ENCODE results near the gene SMKR1. TPM values are rescaled to one million over a fixed set of nuclear protein-coding genes. Genes with fewer than 3 reads are reported as not detected.

The SMKR1 gene
- polyA plus RNA-seq, 2 of the 4 experiments (the other 2 are of a cell fraction) = 12.2 to 13.6 TPM

DNA sequence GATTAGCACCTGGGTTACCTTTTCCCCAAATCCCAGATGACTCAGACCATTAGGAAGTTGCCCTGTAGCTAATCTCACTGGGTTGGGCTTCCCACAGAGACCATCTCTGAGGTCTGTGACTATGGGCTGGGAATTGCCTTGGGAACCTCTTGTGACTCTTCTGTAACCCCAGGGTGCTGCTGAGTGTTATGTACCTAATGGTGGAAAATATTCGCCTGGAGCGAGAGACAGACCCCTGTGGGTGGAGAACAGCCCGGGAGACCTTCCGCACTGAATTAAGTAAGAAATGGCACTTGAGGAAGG lies 48.1 kb upstream of the SMKR1 start (continued):
- TF ChIP-seq CBX2 (IDR thresholded peaks at IDR 0.05; ENCODE audit: borderline replicate concordance, low read depth) (no peak), JUNB (IDR thresholded peaks at IDR 0.05) (no peak), FOSB (CRISPR knock-in tag; IDR thresholded peaks at IDR 0.05) (no peak), ZFP36 (IDR thresholded peaks at IDR 0.05; ENCODE audit: borderline replicate concordance, partially characterized antibody) (no peak), TFCP2L1 (CRISPR knock-in tag; IDR thresholded peaks at IDR 0.05) (no peak)

DNA sequence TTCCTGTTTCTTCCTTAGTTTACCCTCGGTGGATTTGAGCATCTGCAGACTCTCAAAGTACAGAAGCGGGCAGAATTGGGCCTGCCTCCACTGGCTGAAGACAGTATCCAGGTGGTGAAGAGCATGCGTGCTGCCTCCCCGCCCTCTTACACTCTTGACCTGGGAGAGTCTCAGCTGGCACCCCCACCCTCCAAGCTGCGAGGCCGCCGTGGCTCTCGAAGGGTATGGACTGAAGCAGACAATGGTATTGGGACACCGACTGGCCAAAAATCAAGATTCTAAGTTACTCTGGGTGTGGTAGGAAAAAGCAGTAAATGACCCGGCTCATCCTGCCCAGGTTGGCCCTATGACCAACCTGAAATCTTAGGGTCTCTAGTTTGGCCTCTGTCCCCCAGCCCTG lies 45.9 kb upstream of the SMKR1 start:
- FAIRE-seq (no peak), ATAC-seq (no peak), DNase-seq (ENCODE audit: low read depth in 1 of 2, low spot score in 1 of 2) (no peak)
- Histone ChIP-seq H3K9me3 (no peaks in the 10 kb centered on the region), H3K27ac (no peak overlapping the region), H3K4me2 (no peak overlapping the region), H3K4me3 (no peak overlapping the region), H3K4me1 (no peaks in the 10 kb centered on the region)
- WGBS (ENCODE audit: missing lambda C conversion rate) = 93% methylated on average over 10 of the region's 10 CpGs
- ChIA-PET CTCF (interaction anchor here (0.9 kb wide), 1 partner anchor 14 kb away, joined by 3 read pairs; no protein-coding TSS in a partner anchor), POLR2A (no interaction called here)
- TF ChIP-seq, protein P1, sequence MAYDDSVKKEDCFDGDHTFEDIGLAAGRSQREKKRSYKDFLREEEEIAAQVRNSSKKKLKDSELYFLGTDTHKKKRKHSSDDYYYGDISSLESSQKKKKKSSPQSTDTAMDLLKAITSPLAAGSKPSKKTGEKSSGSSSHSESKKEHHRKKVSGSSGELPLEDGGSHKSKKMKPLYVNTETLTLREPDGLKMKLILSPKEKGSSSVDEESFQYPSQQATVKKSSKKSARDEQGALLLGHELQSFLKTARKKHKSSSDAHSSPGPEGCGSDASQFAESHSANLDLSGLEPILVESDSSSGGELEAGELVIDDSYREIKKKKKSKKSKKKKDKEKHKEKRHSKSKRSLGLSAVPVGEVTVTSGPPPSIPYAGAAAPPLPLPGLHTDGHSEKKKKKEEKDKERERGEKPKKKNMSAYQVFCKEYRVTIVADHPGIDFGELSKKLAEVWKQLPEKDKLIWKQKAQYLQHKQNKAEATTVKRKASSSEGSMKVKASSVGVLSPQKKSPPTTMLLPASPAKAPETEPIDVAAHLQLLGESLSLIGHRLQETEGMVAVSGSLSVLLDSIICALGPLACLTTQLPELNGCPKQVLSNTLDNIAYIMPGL (CRISPR knock-in tag; IDR thresholded peaks at IDR 0.05; ENCODE audit: borderline replicate concordance) = no peak
- TF ChIP-seq, protein P2, sequence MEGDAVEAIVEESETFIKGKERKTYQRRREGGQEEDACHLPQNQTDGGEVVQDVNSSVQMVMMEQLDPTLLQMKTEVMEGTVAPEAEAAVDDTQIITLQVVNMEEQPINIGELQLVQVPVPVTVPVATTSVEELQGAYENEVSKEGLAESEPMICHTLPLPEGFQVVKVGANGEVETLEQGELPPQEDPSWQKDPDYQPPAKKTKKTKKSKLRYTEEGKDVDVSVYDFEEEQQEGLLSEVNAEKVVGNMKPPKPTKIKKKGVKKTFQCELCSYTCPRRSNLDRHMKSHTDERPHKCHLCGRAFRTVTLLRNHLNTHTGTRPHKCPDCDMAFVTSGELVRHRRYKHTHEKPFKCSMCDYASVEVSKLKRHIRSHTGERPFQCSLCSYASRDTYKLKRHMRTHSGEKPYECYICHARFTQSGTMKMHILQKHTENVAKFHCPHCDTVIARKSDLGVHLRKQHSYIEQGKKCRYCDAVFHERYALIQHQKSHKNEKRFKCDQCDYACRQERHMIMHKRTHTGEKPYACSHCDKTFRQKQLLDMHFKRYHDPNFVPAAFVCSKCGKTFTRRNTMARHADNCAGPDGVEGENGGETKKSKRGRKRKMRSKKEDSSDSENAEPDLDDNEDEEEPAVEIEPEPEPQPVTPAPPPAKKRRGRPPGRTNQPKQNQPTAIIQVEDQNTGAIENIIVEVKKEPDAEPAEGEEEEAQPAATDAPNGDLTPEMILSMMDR (IDR thresholded peaks at IDR 0.05) = no peak
- TF ChIP-seq NPAS2 (CRISPR knock-in tag; IDR thresholded peaks at IDR 0.05; ENCODE audit: borderline replicate concordance) (no peak), KDM1A (IDR thresholded peaks at IDR 0.05; ENCODE audit: low read depth) (no peak), EP300 (IDR thresholded peaks at IDR 0.05) (no peak), BHLHE40 (IDR thresholded peaks at IDR 0.05; ENCODE audit: low read depth, low read length) (no peak), RAD21 (conservative IDR thresholded peaks at IDR 0.05 in 1 of 2, IDR thresholded peaks at IDR 0.05 in 1 of 2) (no peak), HOXB5 (CRISPR knock-in tag; IDR thresholded peaks at IDR 0.05) (no peak), MYC (IDR thresholded peaks at IDR 0.05; ENCODE audit: borderline replicate concordance, low read length) (no peak)
- TF ChIP-seq, protein P3, sequence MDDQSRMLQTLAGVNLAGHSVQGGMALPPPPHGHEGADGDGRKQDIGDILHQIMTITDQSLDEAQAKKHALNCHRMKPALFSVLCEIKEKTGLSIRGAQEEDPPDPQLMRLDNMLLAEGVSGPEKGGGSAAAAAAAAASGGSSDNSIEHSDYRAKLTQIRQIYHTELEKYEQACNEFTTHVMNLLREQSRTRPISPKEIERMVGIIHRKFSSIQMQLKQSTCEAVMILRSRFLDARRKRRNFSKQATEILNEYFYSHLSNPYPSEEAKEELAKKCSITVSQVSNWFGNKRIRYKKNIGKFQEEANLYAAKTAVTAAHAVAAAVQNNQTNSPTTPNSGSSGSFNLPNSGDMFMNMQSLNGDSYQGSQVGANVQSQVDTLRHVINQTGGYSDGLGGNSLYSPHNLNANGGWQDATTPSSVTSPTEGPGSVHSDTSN (IDR thresholded peaks at IDR 0.05) = no peak

DNA sequence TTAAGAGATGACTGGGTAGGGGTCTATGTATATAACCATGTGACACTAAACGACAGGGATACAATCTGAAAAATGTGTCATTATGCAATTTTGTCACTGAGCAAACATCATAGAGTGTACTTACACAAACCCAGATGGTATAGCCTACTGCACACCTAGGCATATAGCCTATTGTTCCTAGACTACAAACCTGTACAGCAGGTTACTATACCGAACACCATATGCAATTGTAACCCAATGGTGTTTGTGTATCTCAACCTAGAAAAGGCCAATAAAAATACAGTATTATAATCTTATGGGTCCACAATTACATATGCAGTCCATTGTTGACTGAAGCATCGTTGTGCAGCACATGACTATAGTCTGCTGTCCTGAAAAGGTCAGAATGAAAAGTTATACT lies 45.2 kb upstream of the SMKR1 start:
- POLR2A ChIA-PET = no interaction called here
- CTCF ChIA-PET = no interaction called here
- Histone ChIP-seq H3K4me3 (no peak overlapping the region), H3K4me2 (no peak overlapping the region), H3K9me3 (no peaks in the 10 kb centered on the region), H3K27ac (no peak overlapping the region), H3K4me1 (no peaks in the 10 kb centered on the region)
- FAIRE-seq = no peak
- no peak for DNase-seq (ENCODE audit: low read depth in 1 of 2, low spot score in 1 of 2)
- WGBS (ENCODE audit: missing lambda C conversion rate) = 64% methylated on average over 3 of the region's 3 CpGs
- no peak for ATAC-seq
- TF ChIP-seq MAZ (IDR thresholded peaks at IDR 0.05; ENCODE audit: borderline replicate concordance, low read depth, low read length) = no peak
- TF ChIP-seq BHLHE40 (IDR thresholded peaks at IDR 0.05; ENCODE audit: low read depth, low read length) = no peak
- no peak for TF ChIP-seq ZNF302 (CRISPR knock-in tag; IDR thresholded peaks at IDR 0.05)
- TF ChIP-seq CHD2 (IDR thresholded peaks at IDR 0.05; ENCODE audit: low read length, partially characterized antibody) = no peak
- no peak for TF ChIP-seq MYC (IDR thresholded peaks at IDR 0.05; ENCODE audit: borderline replicate concordance, low read length)
- TF ChIP-seq, protein P4, sequence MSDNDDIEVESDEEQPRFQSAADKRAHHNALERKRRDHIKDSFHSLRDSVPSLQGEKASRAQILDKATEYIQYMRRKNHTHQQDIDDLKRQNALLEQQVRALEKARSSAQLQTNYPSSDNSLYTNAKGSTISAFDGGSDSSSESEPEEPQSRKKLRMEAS (IDR thresholded peaks at IDR 0.05) = no peak
- TF ChIP-seq ZFP36 (IDR thresholded peaks at IDR 0.05; ENCODE audit: borderline replicate concordance, partially characterized antibody) = no peak
